A549 (cell line): Measurements from ENCODE around the gene ARL3. TPM values are rescaled to one million over a fixed set of nuclear protein-coding genes. Genes with fewer than 3 reads are reported as not detected.

ENCODE experiments used
- MAFK ChIP-seq: fragments of 450-650 bp; IDR thresholded peaks from 2 replicates; pipeline ENCODE4 v1.6.1; 2014; ENCODE audit not compliant: partially characterized antibody
- RAD21 ChIP-seq, 2 experiments: fragments of >200 bp in 1 of 2; sonication (Bioruptor Twin) in 1 of 2; formaldehyde crosslinking in 1 of 2; IDR thresholded peaks in 1 of 2; conservative IDR thresholded peaks in 1 of 2; 2 replicates in 1 of 2; 3 replicates in 1 of 2; pipeline ENCODE4 v1.6.1; 2012 to 2018; ENCODE audit warnings: inconsistent platforms in 1 of 2
- REST ChIP-seq: fragments of 200-600 bp; sonication (generic); IDR thresholded peaks from 2 replicates; pipeline ENCODE4 v1.6.1; 2016; ENCODE audit warnings: antibody characterized with exemption, mild to moderate bottlenecking, moderate library complexity
- TP53 ChIP-seq: fragments of 250-450 bp; sonication (Bioruptor Pico); IDR thresholded peaks from 2 replicates; pipeline ENCODE4 v1.5.0; 2021; ENCODE audit warnings: mild to moderate bottlenecking, moderate library complexity
- ZSCAN20 ChIP-seq: fragments of 250-450 bp; sonication (Bioruptor Pico); IDR thresholded peaks from 2 replicates; pipeline ENCODE4 v1.8.0; 2022; ENCODE audit warnings: mild to moderate bottlenecking, moderate library complexity
- polyA plus RNA-seq, 4 experiments: library from polyadenylated mRNA; depleted of rRNA in 3 of 4; stranded (reverse); fragments of >200 nt; fragmentation: RNase III in 1 of 4; extraction: RNeasy Plus Mini Kit Qiagen cat#74134 plus additional on column Dnase treatment in 1 of 4; gene quantifications; 2 replicates in 3 of 4; 3 replicates in 1 of 4; pipeline ENCODE4 v1.2.3, GENCODE V29; 2011 to 2017
- TF ChIP-seq, protein P1 (sequence below): fragments of 450-650 bp; IDR thresholded peaks from 2 replicates; pipeline ENCODE4 v1.6.1; 2014; ENCODE audit warnings: antibody characterized with exemption

ARL3 gene
- polyA plus RNA-seq, 2 of the 4 experiments (the other 2 are of a cell fraction) = 20.2 to 21.3 TPM

- TF ChIP-seq REST = no peak
- TF ChIP-seq, protein P1, sequence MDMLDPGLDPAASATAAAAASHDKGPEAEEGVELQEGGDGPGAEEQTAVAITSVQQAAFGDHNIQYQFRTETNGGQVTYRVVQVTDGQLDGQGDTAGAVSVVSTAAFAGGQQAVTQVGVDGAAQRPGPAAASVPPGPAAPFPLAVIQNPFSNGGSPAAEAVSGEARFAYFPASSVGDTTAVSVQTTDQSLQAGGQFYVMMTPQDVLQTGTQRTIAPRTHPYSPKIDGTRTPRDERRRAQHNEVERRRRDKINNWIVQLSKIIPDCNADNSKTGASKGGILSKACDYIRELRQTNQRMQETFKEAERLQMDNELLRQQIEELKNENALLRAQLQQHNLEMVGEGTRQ = no peak
- no peak for TF ChIP-seq ZSCAN20 (CRISPR knock-in tag)
- TF ChIP-seq TP53 (CRISPR knock-in tag) = no peak
- TF ChIP-seq MAFK = no peak
- TF ChIP-seq RAD21 (conservative IDR thresholded peaks at IDR 0.05 in 1 of 2, IDR thresholded peaks at IDR 0.05 in 1 of 2) = no peak
These were observed 90.1 kb downstream of the ARL3 start (continued) for GRCh38 chr10:102624094-102624493.

Other genes with a start within 250 kb of the ARL3 start
- 114 and 135 TPM in 2 replicates for gene ACTR1A, start 211.7 kb downstream of the ARL3 start, polyA plus RNA-seq (2011; rRNA removed)
- 81.3 to 86.1 TPM (median 85.8 TPM) in 3 replicates for gene ACTR1A, start 211.7 kb downstream of the ARL3 start, polyA plus RNA-seq (2017; fragmentation: RNase III; extraction: RNeasy Plus Mini Kit Qiagen cat#74134 plus additional on column Dnase treatment)
- gene SUFU, start 210.4 kb downstream of the ARL3 start, polyA plus RNA-seq (2011; rRNA removed) = 3.7 and 4.5 TPM in 2 replicates
- gene SUFU, start 210.4 kb downstream of the ARL3 start, polyA plus RNA-seq (2017; fragmentation: RNase III; extraction: RNeasy Plus Mini Kit Qiagen cat#74134 plus additional on column Dnase treatment) = 4.6 to 5.5 TPM (median 5.4 TPM) in 3 replicates
- 26.6 and 32.5 TPM in 2 replicates for gene TRIM8, start 69.9 kb downstream of the ARL3 start, polyA plus RNA-seq (2011; rRNA removed)
- 21.1 to 22.8 TPM (median 21.2 TPM) in 3 replicates for gene TRIM8, start 69.9 kb downstream of the ARL3 start, polyA plus RNA-seq (2017; fragmentation: RNase III; extraction: RNeasy Plus Mini Kit Qiagen cat#74134 plus additional on column Dnase treatment)
- 4.7 and 5.6 TPM in 2 replicates for gene SFXN2, start 239 bp upstream of the ARL3 start, polyA plus RNA-seq (2011; rRNA removed)
- 7.4 to 8.5 TPM (median 7.9 TPM) in 3 replicates for gene SFXN2, start 239 bp upstream of the ARL3 start, polyA plus RNA-seq (2017; fragmentation: RNase III; extraction: RNeasy Plus Mini Kit Qiagen cat#74134 plus additional on column Dnase treatment)
- 23.5 and 25.1 TPM in 2 replicates for gene WBP1L, start 29.6 kb upstream of the ARL3 start, polyA plus RNA-seq (2011; rRNA removed)
- gene WBP1L, start 29.6 kb upstream of the ARL3 start, polyA plus RNA-seq (2017; fragmentation: RNase III; extraction: RNeasy Plus Mini Kit Qiagen cat#74134 plus additional on column Dnase treatment) = 17.4 to 20.7 TPM (median 19.8 TPM) in 3 replicates
- not detected in 2 replicates for gene CYP17A1, start 123.0 kb upstream of the ARL3 start, polyA plus RNA-seq (2011; rRNA removed)
- gene CYP17A1, start 123.0 kb upstream of the ARL3 start, polyA plus RNA-seq (2017; fragmentation: RNase III; extraction: RNeasy Plus Mini Kit Qiagen cat#74134 plus additional on column Dnase treatment) = not detected in 3 replicates
- gene BORCS7, start 139.9 kb upstream of the ARL3 start, polyA plus RNA-seq (2011; rRNA removed) = 43.9 and 68.1 TPM in 2 replicates
- 31.3 to 36.9 TPM (median 36.6 TPM) in 3 replicates for gene BORCS7, start 139.9 kb upstream of the ARL3 start, polyA plus RNA-seq (2017; fragmentation: RNase III; extraction: RNeasy Plus Mini Kit Qiagen cat#74134 plus additional on column Dnase treatment)
- 8.6 and 10.8 TPM in 2 replicates for gene AS3MT, start 155.1 kb upstream of the ARL3 start, polyA plus RNA-seq (2011; rRNA removed)
- 9.7 to 10.7 TPM (median 10.7 TPM) in 3 replicates for gene AS3MT, start 155.1 kb upstream of the ARL3 start, polyA plus RNA-seq (2017; fragmentation: RNase III; extraction: RNeasy Plus Mini Kit Qiagen cat#74134 plus additional on column Dnase treatment)
- gene CNNM2, start 203.9 kb upstream of the ARL3 start, polyA plus RNA-seq (2011; rRNA removed) = 6.4 TPM in 2 replicates
- gene CNNM2, start 203.9 kb upstream of the ARL3 start, polyA plus RNA-seq (2017; fragmentation: RNase III; extraction: RNeasy Plus Mini Kit Qiagen cat#74134 plus additional on column Dnase treatment) = 3.9 to 6.9 TPM (median 6.2 TPM) in 3 replicates